ENCODE results near the gene STT3A. TPM values are rescaled to one million over a fixed set of nuclear protein-coding genes. Genes with fewer than 3 reads are reported as not detected.

Gene STT3A
- total and polyA plus RNA-seq, 2 of the 13 experiments (the other 11 are each of a cell fraction or from before 2014, with no cell fraction given) = 229 to 319 TPM

DNA sequence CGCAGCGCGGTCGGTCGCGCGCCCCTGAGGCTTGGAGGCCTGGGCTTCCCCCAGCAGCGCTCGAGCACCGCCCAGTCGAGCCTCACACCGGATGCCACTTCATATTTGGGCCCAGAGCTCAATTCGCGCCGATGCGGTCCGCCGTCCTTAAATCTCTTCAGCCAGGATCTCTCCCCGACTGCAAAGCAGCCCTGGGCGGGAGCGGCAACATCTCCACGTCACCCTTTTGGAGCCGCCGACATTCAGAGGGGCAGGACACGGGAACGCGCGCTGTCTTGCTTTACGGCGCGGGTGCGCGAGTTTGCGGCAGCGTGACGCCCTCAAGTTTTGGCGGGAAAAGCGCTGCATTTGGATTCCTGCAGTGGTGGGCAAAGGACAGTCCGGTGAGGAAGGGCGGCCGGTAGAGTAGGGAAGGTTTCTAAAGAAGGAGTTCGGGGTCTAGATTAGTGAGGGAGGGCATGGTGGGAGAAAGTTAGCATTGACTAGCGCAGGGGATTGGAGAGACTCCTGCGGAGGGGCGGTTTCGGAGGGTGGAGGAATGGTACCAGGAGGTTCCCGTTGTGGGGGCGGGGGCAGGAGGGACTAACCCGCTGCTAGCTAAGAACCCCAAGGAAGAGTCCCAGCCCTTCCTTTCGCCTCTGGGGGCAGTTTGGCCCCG, 33.1 kb downstream of the STT3A start (continued):
- TF ChIP-seq CREM (IDR thresholded peaks at IDR 0.05) (peak; percentile 70), CREM (CRISPR knock-in tag; IDR thresholded peaks at IDR 0.05) (no peak), PHF5A (CRISPR knock-in tag; IDR thresholded peaks at IDR 0.05; ENCODE audit: low read depth, unreplicated experiment) (no peak), NFYB (CRISPR knock-in tag; IDR thresholded peaks at IDR 0.05) (no peak), FOXM1 (CRISPR knock-in tag; IDR thresholded peaks at IDR 0.05) (0 out of 2 replicates have a peak, but pooled peaks have one; percentile 73), ZNF549 (CRISPR knock-in tag; IDR thresholded peaks at IDR 0.05) (no peak), RAD51 (IDR thresholded peaks at IDR 0.05; ENCODE audit: borderline replicate concordance) (no peak), SOX5 (CRISPR knock-in tag; IDR thresholded peaks at IDR 0.05; ENCODE audit: borderline replicate concordance) (no peak), ZMYM3 (CRISPR knock-in tag; IDR thresholded peaks at IDR 0.05) (peak; percentile 24; the same call in 1 of the 2 replicates), DNMT1 (CRISPR knock-in tag; IDR thresholded peaks at IDR 0.05) (peak; percentile 62; the same call in 1 of the 2 replicates), ZNF10 (CRISPR knock-in tag; IDR thresholded peaks at IDR 0.05; ENCODE audit: borderline replicate concordance, low read depth) (no peak), POLR2AphosphoS5 (IDR thresholded peaks at IDR 0.05; ENCODE audit: low read depth, low read length) (peak; percentile 86), ZNF251 (CRISPR knock-in tag; IDR thresholded peaks at IDR 0.05) (no peak), ZNF577 (CRISPR knock-in tag; IDR thresholded peaks at IDR 0.05; ENCODE audit: borderline replicate concordance, low read depth) (no peak)
- TF ChIP-seq, protein P1, sequence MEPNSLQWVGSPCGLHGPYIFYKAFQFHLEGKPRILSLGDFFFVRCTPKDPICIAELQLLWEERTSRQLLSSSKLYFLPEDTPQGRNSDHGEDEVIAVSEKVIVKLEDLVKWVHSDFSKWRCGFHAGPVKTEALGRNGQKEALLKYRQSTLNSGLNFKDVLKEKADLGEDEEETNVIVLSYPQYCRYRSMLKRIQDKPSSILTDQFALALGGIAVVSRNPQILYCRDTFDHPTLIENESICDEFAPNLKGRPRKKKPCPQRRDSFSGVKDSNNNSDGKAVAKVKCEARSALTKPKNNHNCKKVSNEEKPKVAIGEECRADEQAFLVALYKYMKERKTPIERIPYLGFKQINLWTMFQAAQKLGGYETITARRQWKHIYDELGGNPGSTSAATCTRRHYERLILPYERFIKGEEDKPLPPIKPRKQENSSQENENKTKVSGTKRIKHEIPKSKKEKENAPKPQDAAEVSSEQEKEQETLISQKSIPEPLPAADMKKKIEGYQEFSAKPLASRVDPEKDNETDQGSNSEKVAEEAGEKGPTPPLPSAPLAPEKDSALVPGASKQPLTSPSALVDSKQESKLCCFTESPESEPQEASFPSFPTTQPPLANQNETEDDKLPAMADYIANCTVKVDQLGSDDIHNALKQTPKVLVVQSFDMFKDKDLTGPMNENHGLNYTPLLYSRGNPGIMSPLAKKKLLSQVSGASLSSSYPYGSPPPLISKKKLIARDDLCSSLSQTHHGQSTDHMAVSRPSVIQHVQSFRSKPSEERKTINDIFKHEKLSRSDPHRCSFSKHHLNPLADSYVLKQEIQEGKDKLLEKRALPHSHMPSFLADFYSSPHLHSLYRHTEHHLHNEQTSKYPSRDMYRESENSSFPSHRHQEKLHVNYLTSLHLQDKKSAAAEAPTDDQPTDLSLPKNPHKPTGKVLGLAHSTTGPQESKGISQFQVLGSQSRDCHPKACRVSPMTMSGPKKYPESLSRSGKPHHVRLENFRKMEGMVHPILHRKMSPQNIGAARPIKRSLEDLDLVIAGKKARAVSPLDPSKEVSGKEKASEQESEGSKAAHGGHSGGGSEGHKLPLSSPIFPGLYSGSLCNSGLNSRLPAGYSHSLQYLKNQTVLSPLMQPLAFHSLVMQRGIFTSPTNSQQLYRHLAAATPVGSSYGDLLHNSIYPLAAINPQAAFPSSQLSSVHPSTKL (CRISPR knock-in tag; IDR thresholded peaks at IDR 0.05) = peak; percentile 62
- TF ChIP-seq, protein P2, sequence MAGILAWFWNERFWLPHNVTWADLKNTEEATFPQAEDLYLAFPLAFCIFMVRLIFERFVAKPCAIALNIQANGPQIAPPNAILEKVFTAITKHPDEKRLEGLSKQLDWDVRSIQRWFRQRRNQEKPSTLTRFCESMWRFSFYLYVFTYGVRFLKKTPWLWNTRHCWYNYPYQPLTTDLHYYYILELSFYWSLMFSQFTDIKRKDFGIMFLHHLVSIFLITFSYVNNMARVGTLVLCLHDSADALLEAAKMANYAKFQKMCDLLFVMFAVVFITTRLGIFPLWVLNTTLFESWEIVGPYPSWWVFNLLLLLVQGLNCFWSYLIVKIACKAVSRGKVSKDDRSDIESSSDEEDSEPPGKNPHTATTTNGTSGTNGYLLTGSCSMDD (CRISPR knock-in tag; IDR thresholded peaks at IDR 0.05) = 0 out of 2 replicates have a peak, but pooled peaks have one; percentile 90
- TF ChIP-seq, protein P3, sequence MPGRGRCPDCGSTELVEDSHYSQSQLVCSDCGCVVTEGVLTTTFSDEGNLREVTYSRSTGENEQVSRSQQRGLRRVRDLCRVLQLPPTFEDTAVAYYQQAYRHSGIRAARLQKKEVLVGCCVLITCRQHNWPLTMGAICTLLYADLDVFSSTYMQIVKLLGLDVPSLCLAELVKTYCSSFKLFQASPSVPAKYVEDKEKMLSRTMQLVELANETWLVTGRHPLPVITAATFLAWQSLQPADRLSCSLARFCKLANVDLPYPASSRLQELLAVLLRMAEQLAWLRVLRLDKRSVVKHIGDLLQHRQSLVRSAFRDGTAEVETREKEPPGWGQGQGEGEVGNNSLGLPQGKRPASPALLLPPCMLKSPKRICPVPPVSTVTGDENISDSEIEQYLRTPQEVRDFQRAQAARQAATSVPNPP (CRISPR knock-in tag; IDR thresholded peaks at IDR 0.05) = no peak; the same call in none of the 2 replicates
- TF ChIP-seq, protein P4, sequence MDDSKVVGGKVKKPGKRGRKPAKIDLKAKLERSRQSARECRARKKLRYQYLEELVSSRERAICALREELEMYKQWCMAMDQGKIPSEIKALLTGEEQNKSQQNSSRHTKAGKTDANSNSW (CRISPR knock-in tag; IDR thresholded peaks at IDR 0.05; ENCODE audit: borderline replicate concordance) = no peak; the same call in 1 of the 2 replicates
- TF ChIP-seq, protein P5, sequence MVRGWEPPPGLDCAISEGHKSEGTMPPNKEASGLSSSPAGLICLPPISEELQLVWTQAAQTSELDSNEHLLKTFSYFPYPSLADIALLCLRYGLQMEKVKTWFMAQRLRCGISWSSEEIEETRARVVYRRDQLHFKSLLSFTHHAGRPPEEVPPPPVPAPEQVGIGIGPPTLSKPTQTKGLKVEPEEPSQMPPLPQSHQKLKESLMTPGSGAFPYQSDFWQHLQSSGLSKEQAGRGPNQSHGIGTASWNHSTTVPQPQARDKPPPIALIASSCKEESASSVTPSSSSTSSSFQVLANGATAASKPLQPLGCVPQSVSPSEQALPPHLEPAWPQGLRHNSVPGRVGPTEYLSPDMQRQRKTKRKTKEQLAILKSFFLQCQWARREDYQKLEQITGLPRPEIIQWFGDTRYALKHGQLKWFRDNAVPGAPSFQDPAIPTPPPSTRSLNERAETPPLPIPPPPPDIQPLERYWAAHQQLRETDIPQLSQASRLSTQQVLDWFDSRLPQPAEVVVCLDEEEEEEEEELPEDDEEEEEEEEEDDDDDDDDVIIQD (CRISPR knock-in tag; IDR thresholded peaks at IDR 0.05; ENCODE audit: low read depth) = peak; percentile 25; the same call in 1 of the 2 replicates
